H1 (cell line): Measurements from ENCODE around the gene RAB40C. TPM values are rescaled to one million over a fixed set of nuclear protein-coding genes. Genes with fewer than 3 reads are reported as not detected.

Source experiments
- CHD1 ChIP-seq: IDR thresholded peaks from 2 replicates; pipeline ENCODE4 v1.6.1; 2012; ENCODE audit warnings: low read depth, low read length, improper control_type of control experiment
- HDAC2 ChIP-seq, 2 experiments: fragments of 300-600 bp in 1 of 2; sonication (generic) in 1 of 2; IDR thresholded peaks; 2 replicates each; pipeline ENCODE4 v1.6.1; 2011 to 2012; ENCODE audit warnings: low read depth in 2 of 2, low read length in 2 of 2, mild to moderate bottlenecking in 2 of 2, moderate library complexity in 2 of 2, borderline replicate concordance in 1 of 2, inconsistent platforms in 1 of 2
- MAFK ChIP-seq: IDR thresholded peaks from 2 replicates; pipeline ENCODE4 v1.6.1; 2012; ENCODE audit warnings: low read depth, mild to moderate bottlenecking, improper control_type of control experiment, low read length
- PHF8 ChIP-seq: fragments of 200-600 bp; sonication (generic); conservative IDR thresholded peaks from 2 replicates; pipeline ENCODE4 v1.7.1; 2012; ENCODE audit warnings: low read depth, mild to moderate bottlenecking, inconsistent platforms, low read length, moderate library complexity
- RXRA ChIP-seq: IDR thresholded peaks from 2 replicates; pipeline ENCODE4 v1.6.1; 2011; ENCODE audit warnings: low read depth, mild to moderate bottlenecking, low read length, moderate library complexity; ENCODE audit not compliant: insufficient read depth
- TAF1 ChIP-seq: IDR thresholded peaks from 2 replicates; pipeline ENCODE4 v1.6.1; 2011; ENCODE audit warnings: mild to moderate bottlenecking, low read depth, low read length
- polyA plus RNA-seq, 7 experiments: library from polyadenylated mRNA; depleted of rRNA in 3 of 7; stranded (reverse) in 5 of 7; unstranded in 2 of 7; fragments of >200 nt in 5 of 7; fragments of 200-250 nt in 2 of 7; gene quantifications; 1 replicate in 5 of 7; 2 replicates in 1 of 7; 4 replicates in 1 of 7; pipeline versions ENCODE4 v1.2.1 to v1.2.3, GENCODE V29; 2011 to 2013; ENCODE audit warnings: missing spikeins in 2 of 7, mixed read lengths in 2 of 7
- total RNA-seq: library from RNA; stranded (reverse); fragmentation: NEBNext Ultra II Directional; extraction: Animal tissue kit (Norgen Biotek cat#: 25700); gene quantifications from 2 replicates; pipeline ENCODE4 v1.2.1, GENCODE V29; 2021
- TF ChIP-seq, protein P1 (sequence below): fragments of 300-600 bp; sonication (generic); IDR thresholded peaks from 2 replicates; pipeline ENCODE4 v1.7.1; 2012; ENCODE audit warnings: low read length, moderate library complexity, mild to moderate bottlenecking, inconsistent platforms; ENCODE audit not compliant: insufficient replicate concordance
- TF ChIP-seq, protein P2 (sequence below): IDR thresholded peaks from 2 replicates; pipeline ENCODE4 v1.6.1; 2012; ENCODE audit warnings: inconsistent platforms
- TF ChIP-seq, protein P3 (sequence below): IDR thresholded peaks from 2 replicates; pipeline ENCODE4 v1.6.1; 2012; ENCODE audit warnings: inconsistent platforms

The RAB40C gene
- total and polyA plus RNA-seq, 2 of the 8 experiments (the other 6 are each of a cell fraction or from before 2014, with no cell fraction given) = 13.9 to 15.6 TPM

DNA sequence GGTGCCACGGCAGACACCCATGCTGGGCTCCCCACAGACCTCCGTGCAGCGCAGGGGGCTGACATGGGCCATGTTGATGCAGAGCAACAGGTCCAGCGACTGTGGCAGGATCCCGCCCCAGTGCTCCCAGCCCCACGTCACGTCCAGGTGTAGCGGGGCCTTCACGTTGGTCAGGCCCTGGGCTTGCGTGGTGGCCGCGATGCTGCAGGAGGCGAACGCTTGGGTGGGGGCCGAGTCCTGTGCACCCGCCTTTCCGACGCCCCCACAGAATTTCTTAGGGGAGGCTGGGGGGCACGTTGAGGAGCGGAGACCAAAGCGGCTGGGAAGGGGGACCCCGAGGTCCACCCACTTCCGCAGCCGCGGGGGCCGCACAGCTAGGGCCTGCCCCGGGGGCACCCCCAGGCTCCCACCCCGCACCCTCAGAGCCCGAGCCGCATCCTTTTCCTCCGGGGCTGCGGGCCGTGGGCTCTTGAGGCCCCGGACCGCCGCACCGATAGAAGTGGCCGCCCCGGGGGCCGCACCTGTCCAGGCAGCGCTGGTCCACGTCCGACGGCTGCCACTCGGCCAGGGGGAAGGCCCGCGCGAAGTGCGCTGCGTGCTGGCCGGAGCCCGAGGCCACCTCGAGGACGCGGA, 45.8 kb downstream of the RAB40C start (continued):
- TF ChIP-seq, protein P1, sequence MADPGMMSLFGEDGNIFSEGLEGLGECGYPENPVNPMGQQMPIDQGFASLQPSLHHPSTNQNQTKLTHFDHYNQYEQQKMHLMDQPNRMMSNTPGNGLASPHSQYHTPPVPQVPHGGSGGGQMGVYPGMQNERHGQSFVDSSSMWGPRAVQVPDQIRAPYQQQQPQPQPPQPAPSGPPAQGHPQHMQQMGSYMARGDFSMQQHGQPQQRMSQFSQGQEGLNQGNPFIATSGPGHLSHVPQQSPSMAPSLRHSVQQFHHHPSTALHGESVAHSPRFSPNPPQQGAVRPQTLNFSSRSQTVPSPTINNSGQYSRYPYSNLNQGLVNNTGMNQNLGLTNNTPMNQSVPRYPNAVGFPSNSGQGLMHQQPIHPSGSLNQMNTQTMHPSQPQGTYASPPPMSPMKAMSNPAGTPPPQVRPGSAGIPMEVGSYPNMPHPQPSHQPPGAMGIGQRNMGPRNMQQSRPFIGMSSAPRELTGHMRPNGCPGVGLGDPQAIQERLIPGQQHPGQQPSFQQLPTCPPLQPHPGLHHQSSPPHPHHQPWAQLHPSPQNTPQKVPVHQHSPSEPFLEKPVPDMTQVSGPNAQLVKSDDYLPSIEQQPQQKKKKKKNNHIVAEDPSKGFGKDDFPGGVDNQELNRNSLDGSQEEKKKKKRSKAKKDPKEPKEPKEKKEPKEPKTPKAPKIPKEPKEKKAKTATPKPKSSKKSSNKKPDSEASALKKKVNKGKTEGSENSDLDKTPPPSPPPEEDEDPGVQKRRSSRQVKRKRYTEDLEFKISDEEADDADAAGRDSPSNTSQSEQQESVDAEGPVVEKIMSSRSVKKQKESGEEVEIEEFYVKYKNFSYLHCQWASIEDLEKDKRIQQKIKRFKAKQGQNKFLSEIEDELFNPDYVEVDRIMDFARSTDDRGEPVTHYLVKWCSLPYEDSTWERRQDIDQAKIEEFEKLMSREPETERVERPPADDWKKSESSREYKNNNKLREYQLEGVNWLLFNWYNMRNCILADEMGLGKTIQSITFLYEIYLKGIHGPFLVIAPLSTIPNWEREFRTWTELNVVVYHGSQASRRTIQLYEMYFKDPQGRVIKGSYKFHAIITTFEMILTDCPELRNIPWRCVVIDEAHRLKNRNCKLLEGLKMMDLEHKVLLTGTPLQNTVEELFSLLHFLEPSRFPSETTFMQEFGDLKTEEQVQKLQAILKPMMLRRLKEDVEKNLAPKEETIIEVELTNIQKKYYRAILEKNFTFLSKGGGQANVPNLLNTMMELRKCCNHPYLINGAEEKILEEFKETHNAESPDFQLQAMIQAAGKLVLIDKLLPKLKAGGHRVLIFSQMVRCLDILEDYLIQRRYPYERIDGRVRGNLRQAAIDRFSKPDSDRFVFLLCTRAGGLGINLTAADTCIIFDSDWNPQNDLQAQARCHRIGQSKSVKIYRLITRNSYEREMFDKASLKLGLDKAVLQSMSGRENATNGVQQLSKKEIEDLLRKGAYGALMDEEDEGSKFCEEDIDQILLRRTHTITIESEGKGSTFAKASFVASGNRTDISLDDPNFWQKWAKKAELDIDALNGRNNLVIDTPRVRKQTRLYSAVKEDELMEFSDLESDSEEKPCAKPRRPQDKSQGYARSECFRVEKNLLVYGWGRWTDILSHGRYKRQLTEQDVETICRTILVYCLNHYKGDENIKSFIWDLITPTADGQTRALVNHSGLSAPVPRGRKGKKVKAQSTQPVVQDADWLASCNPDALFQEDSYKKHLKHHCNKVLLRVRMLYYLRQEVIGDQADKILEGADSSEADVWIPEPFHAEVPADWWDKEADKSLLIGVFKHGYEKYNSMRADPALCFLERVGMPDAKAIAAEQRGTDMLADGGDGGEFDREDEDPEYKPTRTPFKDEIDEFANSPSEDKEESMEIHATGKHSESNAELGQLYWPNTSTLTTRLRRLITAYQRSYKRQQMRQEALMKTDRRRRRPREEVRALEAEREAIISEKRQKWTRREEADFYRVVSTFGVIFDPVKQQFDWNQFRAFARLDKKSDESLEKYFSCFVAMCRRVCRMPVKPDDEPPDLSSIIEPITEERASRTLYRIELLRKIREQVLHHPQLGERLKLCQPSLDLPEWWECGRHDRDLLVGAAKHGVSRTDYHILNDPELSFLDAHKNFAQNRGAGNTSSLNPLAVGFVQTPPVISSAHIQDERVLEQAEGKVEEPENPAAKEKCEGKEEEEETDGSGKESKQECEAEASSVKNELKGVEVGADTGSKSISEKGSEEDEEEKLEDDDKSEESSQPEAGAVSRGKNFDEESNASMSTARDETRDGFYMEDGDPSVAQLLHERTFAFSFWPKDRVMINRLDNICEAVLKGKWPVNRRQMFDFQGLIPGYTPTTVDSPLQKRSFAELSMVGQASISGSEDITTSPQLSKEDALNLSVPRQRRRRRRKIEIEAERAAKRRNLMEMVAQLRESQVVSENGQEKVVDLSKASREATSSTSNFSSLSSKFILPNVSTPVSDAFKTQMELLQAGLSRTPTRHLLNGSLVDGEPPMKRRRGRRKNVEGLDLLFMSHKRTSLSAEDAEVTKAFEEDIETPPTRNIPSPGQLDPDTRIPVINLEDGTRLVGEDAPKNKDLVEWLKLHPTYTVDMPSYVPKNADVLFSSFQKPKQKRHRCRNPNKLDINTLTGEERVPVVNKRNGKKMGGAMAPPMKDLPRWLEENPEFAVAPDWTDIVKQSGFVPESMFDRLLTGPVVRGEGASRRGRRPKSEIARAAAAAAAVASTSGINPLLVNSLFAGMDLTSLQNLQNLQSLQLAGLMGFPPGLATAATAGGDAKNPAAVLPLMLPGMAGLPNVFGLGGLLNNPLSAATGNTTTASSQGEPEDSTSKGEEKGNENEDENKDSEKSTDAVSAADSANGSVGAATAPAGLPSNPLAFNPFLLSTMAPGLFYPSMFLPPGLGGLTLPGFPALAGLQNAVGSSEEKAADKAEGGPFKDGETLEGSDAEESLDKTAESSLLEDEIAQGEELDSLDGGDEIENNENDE = no peak
- TF ChIP-seq HDAC2 (IDR thresholded peaks at IDR 0.05; ENCODE audit: borderline replicate concordance in 1 of 2, low read depth in 2 of 2, low read length in 2 of 2) = 0 out of 4 replicates have a peak, but pooled peaks of 1 of the 2 experiments have one; percentile 37
- no peak for TF ChIP-seq CHD1
- TF ChIP-seq, protein P2, sequence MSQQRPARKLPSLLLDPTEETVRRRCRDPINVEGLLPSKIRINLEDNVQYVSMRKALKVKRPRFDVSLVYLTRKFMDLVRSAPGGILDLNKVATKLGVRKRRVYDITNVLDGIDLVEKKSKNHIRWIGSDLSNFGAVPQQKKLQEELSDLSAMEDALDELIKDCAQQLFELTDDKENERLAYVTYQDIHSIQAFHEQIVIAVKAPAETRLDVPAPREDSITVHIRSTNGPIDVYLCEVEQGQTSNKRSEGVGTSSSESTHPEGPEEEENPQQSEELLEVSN = peak; percentile 63; the same call in 1 of the 2 replicates
- no peak for TF ChIP-seq RXRA
- peak; percentile 74; the same call in 1 of the 2 replicates for TF ChIP-seq PHF8
- TF ChIP-seq TAF1 = no peak
- no peak for TF ChIP-seq MAFK
- TF ChIP-seq, protein P3, sequence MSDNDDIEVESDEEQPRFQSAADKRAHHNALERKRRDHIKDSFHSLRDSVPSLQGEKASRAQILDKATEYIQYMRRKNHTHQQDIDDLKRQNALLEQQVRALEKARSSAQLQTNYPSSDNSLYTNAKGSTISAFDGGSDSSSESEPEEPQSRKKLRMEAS = no peak
